ENCODE data around the gene DPP8.

Gene DPP8

GRCh38 chr15:65423976-65424679 is 93.4 kb downstream of the DPP8 start:
- DNase-seq = peak; percentile 59

- DNase-seq = no peak
Measured at GRCh38 chr15:65423150-65423975, 94.1 kb downstream of the DPP8 start.

GRCh38 chr15:65421360-65422215 is 95.9 kb downstream of the DPP8 start:
- peak; percentile 59 for DNase-seq

GRCh38 chr15:65420975-65421359 is 96.5 kb downstream of the DPP8 start:
- DNase-seq = no peak

GRCh38 chr15:65418596-65418995 is 98.9 kb downstream of the DPP8 start:
- no peak for DNase-seq

GRCh38 chr15:65416845-65417416 is 100.6 kb downstream of the DPP8 start:
- DNase-seq = no peak

GRCh38 chr15:65414841-65415621 is 102.5 kb downstream of the DPP8 start:
- DNase-seq = no peak

- DNase-seq = no peak
Measured at GRCh38 chr15:65413760-65414144, 103.7 kb downstream of the DPP8 start.

- no peak for DNase-seq
Measured at GRCh38 chr15:65413051-65413759, 104.3 kb downstream of the DPP8 start.

GRCh38 chr15:65412556-65412955 is 104.9 kb downstream of the DPP8 start:
- DNase-seq = no peak

- DNase-seq = peak; percentile 21
Measured at GRCh38 chr15:65411465-65412071, 105.9 kb downstream of the DPP8 start.

GRCh38 chr15:65410972-65411371 is 106.5 kb downstream of the DPP8 start:
- no peak for DNase-seq

GRCh38 chr15:65410036-65410435 is 107.5 kb downstream of the DPP8 start:
- no peak for DNase-seq

GRCh38 chr15:65409036-65409631 is 108.4 kb downstream of the DPP8 start:
- DNase-seq = peak; percentile 53

GRCh38 chr15:65408324-65409035 is 109.0 kb downstream of the DPP8 start:
- DNase-seq = no peak

GRCh38 chr15:65406424-65407000 is 111.0 kb downstream of the DPP8 start:
- peak; percentile 36 for DNase-seq

- DNase-seq = no peak
Measured at GRCh38 chr15:65405791-65406423, 111.6 kb downstream of the DPP8 start.

- no peak for DNase-seq
Measured at GRCh38 chr15:65404186-65404872, 113.2 kb downstream of the DPP8 start.
